ENCODE data around the gene BRD3.

DNA sequence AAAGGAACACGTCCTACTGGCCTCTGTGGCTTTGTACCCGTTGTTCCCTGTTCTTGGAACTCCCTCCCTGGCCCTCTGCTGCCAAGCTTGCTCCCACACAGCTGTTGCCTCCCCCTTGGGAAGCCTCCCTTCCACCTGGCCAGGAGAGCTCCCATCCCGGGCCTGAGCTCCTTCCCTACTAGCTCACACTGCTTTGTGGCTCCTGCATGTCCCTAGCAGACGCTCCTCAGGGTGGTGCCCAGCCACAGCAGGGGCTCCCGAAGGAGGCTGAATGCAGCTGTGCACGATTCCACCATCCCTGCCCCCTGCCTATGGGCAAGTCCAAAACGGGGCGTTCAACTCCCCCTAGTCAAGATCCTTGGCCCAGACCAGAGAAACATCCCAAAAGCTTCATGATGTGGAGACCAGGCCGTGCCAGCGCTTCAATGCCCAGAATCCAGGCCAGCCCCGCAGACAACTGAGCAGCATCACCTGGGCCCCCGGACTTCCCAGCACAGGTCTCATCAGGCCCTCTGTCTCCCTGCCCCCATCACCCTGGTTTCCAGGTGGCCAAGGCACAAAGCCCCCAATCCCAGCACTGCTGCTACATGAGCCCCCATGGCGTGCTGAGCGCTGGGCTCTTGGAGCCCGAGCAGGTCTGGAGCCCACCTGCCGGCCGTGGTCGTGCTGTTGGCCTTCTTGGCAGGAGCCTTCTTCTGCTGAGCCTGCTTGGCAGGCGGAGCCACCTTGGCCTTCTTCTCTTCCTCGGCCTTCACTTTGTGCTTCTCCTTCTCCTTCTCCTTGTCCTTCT, 28.2 kb downstream of the BRD3 start:
- no peak for TF ChIP-seq EZH2phosphoT487 (conservative IDR thresholded peaks at IDR 0.05; ENCODE audit: low read length)
- TF ChIP-seq, protein P1, sequence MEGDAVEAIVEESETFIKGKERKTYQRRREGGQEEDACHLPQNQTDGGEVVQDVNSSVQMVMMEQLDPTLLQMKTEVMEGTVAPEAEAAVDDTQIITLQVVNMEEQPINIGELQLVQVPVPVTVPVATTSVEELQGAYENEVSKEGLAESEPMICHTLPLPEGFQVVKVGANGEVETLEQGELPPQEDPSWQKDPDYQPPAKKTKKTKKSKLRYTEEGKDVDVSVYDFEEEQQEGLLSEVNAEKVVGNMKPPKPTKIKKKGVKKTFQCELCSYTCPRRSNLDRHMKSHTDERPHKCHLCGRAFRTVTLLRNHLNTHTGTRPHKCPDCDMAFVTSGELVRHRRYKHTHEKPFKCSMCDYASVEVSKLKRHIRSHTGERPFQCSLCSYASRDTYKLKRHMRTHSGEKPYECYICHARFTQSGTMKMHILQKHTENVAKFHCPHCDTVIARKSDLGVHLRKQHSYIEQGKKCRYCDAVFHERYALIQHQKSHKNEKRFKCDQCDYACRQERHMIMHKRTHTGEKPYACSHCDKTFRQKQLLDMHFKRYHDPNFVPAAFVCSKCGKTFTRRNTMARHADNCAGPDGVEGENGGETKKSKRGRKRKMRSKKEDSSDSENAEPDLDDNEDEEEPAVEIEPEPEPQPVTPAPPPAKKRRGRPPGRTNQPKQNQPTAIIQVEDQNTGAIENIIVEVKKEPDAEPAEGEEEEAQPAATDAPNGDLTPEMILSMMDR (IDR thresholded peaks at IDR 0.05; ENCODE audit: insufficient read depth, low read length, poor library complexity, severe bottlenecking) = no peak
